ENCODE results near the gene PIGR. TPM values are rescaled to one million over a fixed set of nuclear protein-coding genes. Genes with fewer than 3 reads are reported as not detected.
A peak's percentile ranks its signal among the peaks of the same experiment; 100 is the strongest.

The PIGR gene
- total and polyA plus RNA-seq, 10 of the 15 experiments (the other 5 are each of a cell fraction or from before 2014, with no cell fraction given), result 0.96 to 7.6 (median 1.8) TPM

DNA sequence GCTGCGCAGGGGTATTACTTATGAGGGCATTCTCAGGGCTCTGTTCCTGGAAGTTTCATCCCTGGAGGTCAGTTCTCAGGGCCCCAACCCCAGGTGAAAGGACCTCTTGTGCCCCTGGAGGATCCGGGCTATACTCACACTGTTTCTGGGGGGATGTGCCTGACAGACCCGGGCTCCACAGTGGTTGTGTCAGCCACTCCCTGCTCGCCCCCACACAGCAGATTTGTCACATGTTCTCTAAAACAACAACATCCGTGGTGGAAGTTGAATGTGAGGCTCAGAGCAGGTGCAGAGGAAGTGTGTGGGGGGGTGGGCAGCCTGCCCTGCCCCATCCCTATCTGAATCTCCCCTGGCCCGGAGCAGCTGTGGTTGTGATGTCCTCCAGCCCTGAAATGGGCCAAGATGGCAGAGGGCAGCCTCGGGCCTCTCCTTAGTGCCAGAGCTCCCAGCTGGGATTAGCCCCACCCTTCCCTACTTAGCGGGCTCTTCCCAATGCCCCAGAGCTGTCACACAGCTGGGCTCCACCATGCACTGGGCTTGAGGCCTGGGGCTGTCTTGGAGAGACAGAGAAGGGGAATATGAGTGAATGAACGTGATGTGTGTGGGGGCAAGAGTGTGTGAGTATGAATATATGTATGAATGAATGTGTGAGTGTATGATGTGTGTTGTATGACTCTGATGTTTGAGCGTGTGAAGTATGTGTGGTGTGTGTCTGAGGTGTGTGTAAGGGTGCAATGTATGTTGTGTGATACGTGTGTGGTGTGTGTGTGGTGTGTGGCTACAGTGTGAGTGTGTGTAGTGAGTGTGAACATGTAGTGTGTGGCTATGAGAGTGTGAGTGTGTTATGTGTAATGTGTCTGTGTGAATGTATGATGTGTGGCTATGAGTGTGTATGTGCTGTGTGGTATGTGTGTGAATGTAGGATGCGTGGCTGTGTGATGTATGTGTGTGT lies 23.0 kb downstream of the PIGR start:
- Histone ChIP-seq H3K79me2 (ENCODE audit: control insufficient read depth, insufficient read depth, low read length) (peaks cover 61% of the 10 kb centered on the region), H3K9ac (ENCODE audit: control insufficient read depth, insufficient read depth, low read length) (peak overlapping the region; percentile 94), H3K4me3 (peak overlapping the region; percentile 86), H3K4me1 (ENCODE audit: control insufficient read depth, insufficient read depth, low read length) (peaks cover 44% of the 10 kb centered on the region), H3K9me3 (replicated peaks; ENCODE audit: control insufficient read depth, insufficient read depth, low read length) (no peaks in the 10 kb centered on the region), H3K4me2 (ENCODE audit: control insufficient read depth, insufficient read depth) (peak overlapping the region; percentile 95), H4K20me1 (ENCODE audit: control insufficient read depth, insufficient read depth) (no peaks in the 10 kb centered on the region), H3K36me3 (ENCODE audit: control insufficient read depth in 2 of 2, insufficient read depth in 2 of 2, low read length in 1 of 2) (no peaks in the 10 kb centered on the region), H2AFZ (ENCODE audit: control insufficient read depth, low read depth, low read length) (no peak overlapping the region), H3K27me3 (replicated peaks in 1 of 2; ENCODE audit: control insufficient read depth in 2 of 2, insufficient read depth in 2 of 2, low read length in 1 of 2) (no peaks in the 10 kb centered on the region), H3K27ac (ENCODE audit: control insufficient read depth, insufficient read depth) (peak overlapping the region; percentile 99)
- ChIA-PET POLR2A (interaction anchor here (1.1 to 12.2 kb wide), 4 partner anchors 8 to 34 kb away, joined by 3 to 222 read pairs (median 10); no protein-coding TSS in a partner anchor), CTCF (interaction anchor here (1.3 to 12.9 kb wide), 6 partner anchors 8 to 154 kb away, joined by 3 to 643 read pairs (median 16); partner anchors contain the start of gene FCAMR), RAD21 (ENCODE audit: unreplicated experiment) (interaction anchor here (1.3 to 12.9 kb wide), 5 partner anchors 8 to 289 kb away, joined by 6 to 371 read pairs (median 29); partner anchors contain the start of genes DYRK3 and IL19), SMC1A (ENCODE audit: uncharacterized antibody, unreplicated experiment) (interaction anchor here (0.6 to 12.6 kb wide), 6 partner anchors 8 to 201 kb away, joined by 3 to 431 read pairs (median 16); partner anchors contain the start of genes IL10 and IL19)
- 17% methylated on average over 12 of the region's 12 CpGs for WGBS (ENCODE audit: insufficient coverage, insufficient replicate concordance, low lambda C conversion rate, missing lambda C conversion rate)
- BruUV-seq (replicated peaks), result TSS peak; percentile 97
- in situ Hi-C loops (cut with MboI), result loop anchor here (10.0 kb wide), 1 partner anchor 412 kb away; no protein-coding TSS in a partner anchor
- DNase-seq (ENCODE audit: low read depth, low spot score) (peak; percentile 81), FAIRE-seq (no peak), ATAC-seq (peak; percentile 54)
- intact Hi-C loops (cut with micrococcal nuclease; ENCODE audit: unreplicated experiment), result loop anchor here (5.0 kb wide), 2 partner anchors 206 to 241 kb away; partner anchors contain the start of gene MAPKAPK2
- TF ChIP-seq, protein P1, sequence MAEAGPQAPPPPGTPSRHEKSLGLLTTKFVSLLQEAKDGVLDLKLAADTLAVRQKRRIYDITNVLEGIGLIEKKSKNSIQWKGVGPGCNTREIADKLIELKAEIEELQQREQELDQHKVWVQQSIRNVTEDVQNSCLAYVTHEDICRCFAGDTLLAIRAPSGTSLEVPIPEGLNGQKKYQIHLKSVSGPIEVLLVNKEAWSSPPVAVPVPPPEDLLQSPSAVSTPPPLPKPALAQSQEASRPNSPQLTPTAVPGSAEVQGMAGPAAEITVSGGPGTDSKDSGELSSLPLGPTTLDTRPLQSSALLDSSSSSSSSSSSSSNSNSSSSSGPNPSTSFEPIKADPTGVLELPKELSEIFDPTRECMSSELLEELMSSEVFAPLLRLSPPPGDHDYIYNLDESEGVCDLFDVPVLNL (IDR thresholded peaks at IDR 0.05; ENCODE audit: low read depth, low read length), result no peak
- TF ChIP-seq, protein P2, sequence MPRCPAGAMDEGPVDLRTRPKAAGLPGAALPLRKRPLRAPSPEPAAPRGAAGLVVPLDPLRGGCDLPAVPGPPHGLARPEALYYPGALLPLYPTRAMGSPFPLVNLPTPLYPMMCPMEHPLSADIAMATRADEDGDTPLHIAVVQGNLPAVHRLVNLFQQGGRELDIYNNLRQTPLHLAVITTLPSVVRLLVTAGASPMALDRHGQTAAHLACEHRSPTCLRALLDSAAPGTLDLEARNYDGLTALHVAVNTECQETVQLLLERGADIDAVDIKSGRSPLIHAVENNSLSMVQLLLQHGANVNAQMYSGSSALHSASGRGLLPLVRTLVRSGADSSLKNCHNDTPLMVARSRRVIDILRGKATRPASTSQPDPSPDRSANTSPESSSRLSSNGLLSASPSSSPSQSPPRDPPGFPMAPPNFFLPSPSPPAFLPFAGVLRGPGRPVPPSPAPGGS (IDR thresholded peaks at IDR 0.05; ENCODE audit: borderline replicate concordance, insufficient read depth, low read depth, low read length, poor library complexity, severe bottlenecking), result peak; percentile 10
- TF ChIP-seq NR2C1 (IDR thresholded peaks at IDR 0.05) (no peak), POU2F2 (IDR thresholded peaks at IDR 0.05; ENCODE audit: borderline replicate concordance, low read depth, low read length) (0 out of 3 replicates have a peak, but pooled peaks have one; percentile 31), BHLHE40 (IDR thresholded peaks at IDR 0.05; ENCODE audit: borderline replicate concordance in 1 of 2, low read depth in 2 of 2, low read length in 1 of 2) (peak; percentile 90 to 91), POLR2A (IDR thresholded peaks at IDR 0.05; ENCODE audit: low read depth, low read length) (peak; percentile 78), SREBF1 (IDR thresholded peaks at IDR 0.05; ENCODE audit: low read length) (no peak), JUND (IDR thresholded peaks at IDR 0.05; ENCODE audit: low read depth, low read length) (no peak), EED (IDR thresholded peaks at IDR 0.05; ENCODE audit: low read depth) (peak; percentile 90), IKZF2 (IDR thresholded peaks at IDR 0.05) (peak; percentile 83 to 87), KDM1A (IDR thresholded peaks at IDR 0.05; ENCODE audit: borderline replicate concordance) (no peak), MYC (IDR thresholded peaks at IDR 0.05; ENCODE audit: insufficient read depth, insufficient read length, insufficient replicate concordance, low read length, severe bottlenecking) (peak; percentile 65), RUNX3 (IDR thresholded peaks at IDR 0.05; ENCODE audit: low read length) (no peak), DPF2 (IDR thresholded peaks at IDR 0.05) (peak; percentile 77), CREM (IDR thresholded peaks at IDR 0.05; ENCODE audit: low read depth) (peak; percentile 53; the same call in 1 of the 2 replicates), MEF2A (IDR thresholded peaks at IDR 0.05; ENCODE audit: insufficient read depth, low read depth, low read length) (0 out of 2 replicates have a peak, but pooled peaks have one; percentile 60), YY1 (IDR thresholded peaks at IDR 0.05; ENCODE audit: low read depth, low read length) (peak; percentile 72; the same call in 1 of the 2 replicates)
- TF ChIP-seq, protein P3, sequence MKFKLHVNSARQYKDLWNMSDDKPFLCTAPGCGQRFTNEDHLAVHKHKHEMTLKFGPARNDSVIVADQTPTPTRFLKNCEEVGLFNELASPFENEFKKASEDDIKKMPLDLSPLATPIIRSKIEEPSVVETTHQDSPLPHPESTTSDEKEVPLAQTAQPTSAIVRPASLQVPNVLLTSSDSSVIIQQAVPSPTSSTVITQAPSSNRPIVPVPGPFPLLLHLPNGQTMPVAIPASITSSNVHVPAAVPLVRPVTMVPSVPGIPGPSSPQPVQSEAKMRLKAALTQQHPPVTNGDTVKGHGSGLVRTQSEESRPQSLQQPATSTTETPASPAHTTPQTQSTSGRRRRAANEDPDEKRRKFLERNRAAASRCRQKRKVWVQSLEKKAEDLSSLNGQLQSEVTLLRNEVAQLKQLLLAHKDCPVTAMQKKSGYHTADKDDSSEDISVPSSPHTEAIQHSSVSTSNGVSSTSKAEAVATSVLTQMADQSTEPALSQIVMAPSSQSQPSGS (IDR thresholded peaks at IDR 0.05; ENCODE audit: low read length), result no peak
